ENCODE results near the gene ADAMTSL2. TPM values are rescaled to one million over a fixed set of nuclear protein-coding genes. Genes with fewer than 3 reads are reported as not detected.

The ADAMTSL2 gene
- total RNA-seq, 2 donors from 2014 or later, result 0.18 to 0.93 TPM

- no peak overlapping the region for H3K4me3 Mint-ChIP-seq
- no peaks in the 10 kb centered on the region for H3K9me3 Mint-ChIP-seq
- H3K9ac ChIP-seq (ENCODE audit: extremely low read depth, low read length, poor library complexity, severe bottlenecking), result no peak overlapping the region
- TF ChIP-seq CTCF (conservative IDR thresholded peaks at IDR 0.05), result no peak
- no peaks in the 10 kb centered on the region for H3K9me3 ChIP-seq (ENCODE audit: control insufficient read depth, low read length)
- no peaks in the 10 kb centered on the region for H3K36me3 Mint-ChIP-seq (ENCODE audit: low read depth)
- no peaks in the 10 kb centered on the region for H3K36me3 ChIP-seq (ENCODE audit: control insufficient read depth, insufficient read depth, low read length)
- no peaks in the 10 kb centered on the region for H3K4me1 ChIP-seq (ENCODE audit: control insufficient read depth, insufficient read depth, low read length)
- no peak for DNase-seq
- H3K4me1 Mint-ChIP-seq, result no peaks in the 10 kb centered on the region
- no peak overlapping the region for H3K27ac Mint-ChIP-seq
- H3K4me3 ChIP-seq (ENCODE audit: low read length), result no peak overlapping the region
- H3K27me3 ChIP-seq (ENCODE audit: control insufficient read depth, insufficient read depth, low read length, poor library complexity, severe bottlenecking), result no peaks in the 10 kb centered on the region
- H3K27me3 Mint-ChIP-seq (ENCODE audit: insufficient read depth), result peaks cover 2% of the 10 kb centered on the region
- H3K27ac ChIP-seq (ENCODE audit: low read depth, low read length), result no peak overlapping the region
- WGBS, 2 experiments (ENCODE audit: insufficient coverage in 1 of 2, insufficient read length in 1 of 2), result 89 to 90% methylated on average over 11 to 18 of the region's 18 CpGs
Measured at GRCh38 chr9:133488686-133489252, 45.7 kb upstream of the ADAMTSL2 start.

- Histone ChIP-seq H3K9ac (ENCODE audit: extremely low read depth, low read length, poor library complexity, severe bottlenecking) (no peak overlapping the region), H3K36me3 (ENCODE audit: control insufficient read depth, insufficient read depth, low read length) (no peaks in the 10 kb centered on the region), H3K9me3 (ENCODE audit: control insufficient read depth, low read length) (no peaks in the 10 kb centered on the region), H3K27me3 (ENCODE audit: control insufficient read depth, insufficient read depth, low read length, poor library complexity, severe bottlenecking) (no peaks in the 10 kb centered on the region), H3K4me3 (ENCODE audit: low read length) (no peak overlapping the region), H3K27ac (ENCODE audit: low read depth, low read length) (no peak overlapping the region), H3K4me1 (ENCODE audit: control insufficient read depth, insufficient read depth, low read length) (no peaks in the 10 kb centered on the region)
- Mint-ChIP-seq H3K4me1 (no peaks in the 10 kb centered on the region), H3K27me3 (ENCODE audit: insufficient read depth) (no peaks in the 10 kb centered on the region), H3K9me3 (no peaks in the 10 kb centered on the region), H3K27ac (no peak overlapping the region), H3K36me3 (ENCODE audit: low read depth) (no peaks in the 10 kb centered on the region), H3K4me3 (no peak overlapping the region)
- 90 to 91% methylated on average over 12 to 19 of the region's 19 CpGs for WGBS, 2 experiments (ENCODE audit: insufficient coverage in 1 of 2, insufficient read length in 1 of 2)
- DNase-seq, result no peak
- no peak for TF ChIP-seq CTCF (conservative IDR thresholded peaks at IDR 0.05)
Measured at GRCh38 chr9:133489253-133490190, 45.0 kb upstream of the ADAMTSL2 start.

- no peaks in the 10 kb centered on the region for H3K27me3 Mint-ChIP-seq (ENCODE audit: insufficient read depth)
- H3K9me3 ChIP-seq (ENCODE audit: control insufficient read depth, low read length), result no peaks in the 10 kb centered on the region
- no peaks in the 10 kb centered on the region for H3K36me3 Mint-ChIP-seq (ENCODE audit: low read depth)
- no peaks in the 10 kb centered on the region for H3K4me1 ChIP-seq (ENCODE audit: control insufficient read depth, insufficient read depth, low read length)
- H3K4me1 Mint-ChIP-seq, result no peaks in the 10 kb centered on the region
- DNase-seq, result no peak
- no peak overlapping the region for H3K4me3 ChIP-seq (ENCODE audit: low read length)
- H3K36me3 ChIP-seq (ENCODE audit: control insufficient read depth, insufficient read depth, low read length), result no peaks in the 10 kb centered on the region
- H3K9ac ChIP-seq (ENCODE audit: extremely low read depth, low read length, poor library complexity, severe bottlenecking), result no peak overlapping the region
- WGBS, 2 experiments (ENCODE audit: insufficient coverage in 1 of 2, insufficient read length in 1 of 2), result 55 to 74% methylated on average over 4 to 13 of the region's 13 CpGs
- no peak overlapping the region for H3K27ac ChIP-seq (ENCODE audit: low read depth, low read length)
- no peak overlapping the region for H3K27ac Mint-ChIP-seq
- H3K4me3 Mint-ChIP-seq, result no peak overlapping the region
- no peaks in the 10 kb centered on the region for H3K9me3 Mint-ChIP-seq
- no peak for TF ChIP-seq CTCF (conservative IDR thresholded peaks at IDR 0.05)
- H3K27me3 ChIP-seq (ENCODE audit: control insufficient read depth, insufficient read depth, low read length, poor library complexity, severe bottlenecking), result no peaks in the 10 kb centered on the region
Measured at GRCh38 chr9:133490201-133490681, 44.3 kb upstream of the ADAMTSL2 start.

All from endodermal cell (in vitro differentiated cells).